ENCODE measurements around the gene RNF149.
"Not testable (repeated sequence)": the region's sequence is repeated elsewhere in the genome, so short reads cannot be mapped to it uniquely, and the experiment has no call there.

The RNF149 gene

DNA sequence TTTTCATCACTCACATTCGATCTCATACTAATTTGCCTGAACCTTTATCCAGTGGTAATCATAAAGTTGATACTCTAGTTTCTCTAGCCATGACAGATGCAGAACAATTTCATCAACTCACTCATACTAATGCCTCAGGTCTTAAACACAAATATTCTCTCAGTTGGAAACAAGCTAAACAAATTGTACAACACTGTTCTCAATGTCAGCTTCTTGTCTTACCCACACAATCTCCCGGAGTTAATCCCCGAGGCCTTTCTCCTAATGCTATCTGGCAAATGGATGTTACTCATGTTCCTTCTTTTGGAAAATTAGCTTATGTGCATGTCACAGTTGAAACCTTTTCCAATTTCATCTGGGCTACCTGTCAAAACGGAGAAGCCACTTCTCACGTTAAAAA is 67.3 kb downstream of the RNF149 start:
- DNase-seq (ENCODE audit: low read depth in 2 of 2), result no peak
- TF ChIP-seq, protein P1, sequence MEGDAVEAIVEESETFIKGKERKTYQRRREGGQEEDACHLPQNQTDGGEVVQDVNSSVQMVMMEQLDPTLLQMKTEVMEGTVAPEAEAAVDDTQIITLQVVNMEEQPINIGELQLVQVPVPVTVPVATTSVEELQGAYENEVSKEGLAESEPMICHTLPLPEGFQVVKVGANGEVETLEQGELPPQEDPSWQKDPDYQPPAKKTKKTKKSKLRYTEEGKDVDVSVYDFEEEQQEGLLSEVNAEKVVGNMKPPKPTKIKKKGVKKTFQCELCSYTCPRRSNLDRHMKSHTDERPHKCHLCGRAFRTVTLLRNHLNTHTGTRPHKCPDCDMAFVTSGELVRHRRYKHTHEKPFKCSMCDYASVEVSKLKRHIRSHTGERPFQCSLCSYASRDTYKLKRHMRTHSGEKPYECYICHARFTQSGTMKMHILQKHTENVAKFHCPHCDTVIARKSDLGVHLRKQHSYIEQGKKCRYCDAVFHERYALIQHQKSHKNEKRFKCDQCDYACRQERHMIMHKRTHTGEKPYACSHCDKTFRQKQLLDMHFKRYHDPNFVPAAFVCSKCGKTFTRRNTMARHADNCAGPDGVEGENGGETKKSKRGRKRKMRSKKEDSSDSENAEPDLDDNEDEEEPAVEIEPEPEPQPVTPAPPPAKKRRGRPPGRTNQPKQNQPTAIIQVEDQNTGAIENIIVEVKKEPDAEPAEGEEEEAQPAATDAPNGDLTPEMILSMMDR (IDR thresholded peaks at IDR 0.05; ENCODE audit: low read depth, low read length), result no peak
- no peak overlapping the region for H3K4me3 ChIP-seq (replicated peaks in 1 of 2; ENCODE audit: low read depth in 2 of 2, low read length in 2 of 2)

DNA sequence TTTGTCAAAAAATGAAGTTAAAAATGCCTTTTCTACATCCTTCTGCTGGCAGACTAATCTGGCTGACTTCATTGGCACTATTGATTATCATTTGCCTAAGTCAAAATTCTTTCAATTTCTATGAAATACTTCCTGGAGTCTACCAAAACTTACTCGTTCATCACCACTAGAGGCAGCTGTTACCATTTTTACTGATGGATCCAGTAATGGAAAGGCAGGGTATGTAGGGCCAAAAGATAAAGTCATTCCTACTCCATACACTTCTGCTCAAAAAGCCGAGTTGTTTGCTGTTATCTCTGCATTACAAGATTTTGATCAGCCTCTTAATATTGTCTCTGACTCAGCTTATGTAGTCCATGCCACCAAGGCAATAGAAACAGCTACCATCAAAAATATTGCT is 67.8 kb downstream of the RNF149 start:
- TF ChIP-seq, protein P1 (IDR thresholded peaks at IDR 0.05; ENCODE audit: low read depth, low read length), result peak; percentile 56
- peak; percentile 28 to 39 for DNase-seq (ENCODE audit: low read depth in 2 of 2)
- H3K4me3 ChIP-seq (replicated peaks in 1 of 2; ENCODE audit: low read depth in 2 of 2, low read length in 2 of 2), result not testable (repeated sequence)

DNA sequence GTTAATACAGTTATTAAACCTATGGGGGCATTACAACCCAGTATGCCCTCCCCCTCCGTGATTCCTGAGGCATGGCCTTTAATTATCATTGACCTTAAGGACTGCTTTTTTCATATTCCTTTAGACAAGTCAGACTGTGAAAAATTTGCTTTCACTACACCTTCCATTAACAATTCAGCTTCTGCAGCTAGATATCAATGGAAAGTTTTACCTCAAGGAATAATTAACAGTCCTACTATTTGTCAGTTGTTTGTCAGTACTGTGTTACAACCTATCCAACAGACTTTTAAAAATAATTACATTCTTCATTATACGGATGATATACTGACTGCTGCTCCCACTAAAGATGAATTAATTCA is 68.8 kb downstream of the RNF149 start:
- not testable (repeated sequence) for DNase-seq (ENCODE audit: low read depth in 2 of 2); H3K4me3 ChIP-seq (replicated peaks in 1 of 2; ENCODE audit: low read depth in 2 of 2, low read length in 2 of 2)

DNA sequence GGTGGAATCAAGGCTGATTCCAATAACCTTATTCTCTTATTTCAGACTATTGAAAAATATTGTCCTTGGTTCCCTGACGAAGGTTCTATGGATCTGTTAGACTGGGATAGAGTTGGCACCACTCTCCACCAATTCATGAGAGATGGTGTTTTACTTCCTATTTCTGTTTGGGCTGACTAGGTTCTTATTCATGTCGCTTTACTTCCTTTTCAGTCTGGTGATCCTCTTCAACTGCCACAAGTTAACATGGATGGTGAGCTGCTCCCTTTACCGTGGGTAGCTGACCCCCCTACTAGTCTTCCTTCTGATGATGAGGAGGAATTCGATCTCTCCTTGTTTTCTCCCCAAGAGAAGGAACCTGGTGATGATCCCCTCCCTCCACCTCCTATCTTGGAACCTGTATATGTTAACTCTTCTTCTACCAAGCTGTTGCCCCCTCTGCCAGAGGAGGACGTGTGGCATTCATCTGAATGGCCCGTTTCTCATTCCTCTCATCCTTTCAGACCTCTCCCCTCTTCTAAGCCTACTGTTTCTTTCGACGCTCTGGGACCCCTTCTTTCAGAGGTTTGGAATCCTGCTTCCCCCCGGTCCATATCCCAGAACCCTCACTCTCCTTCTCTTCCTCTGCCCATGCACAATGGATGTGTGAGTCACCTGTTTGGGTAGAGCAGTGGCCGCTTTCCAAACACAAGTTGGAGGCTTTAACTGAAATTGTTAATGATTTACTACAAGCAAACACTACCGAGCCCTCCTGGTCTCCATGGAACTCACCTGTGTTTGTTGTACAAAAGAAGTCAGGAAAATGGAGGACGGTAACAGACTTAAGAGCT is 69.4 kb downstream of the RNF149 start:
- DNase-seq (ENCODE audit: low read depth in 2 of 2), result no peak
- H3K4me3 ChIP-seq (replicated peaks in 1 of 2; ENCODE audit: low read depth in 2 of 2, low read length in 2 of 2), result no peak overlapping the region
- TF ChIP-seq, protein P1 (IDR thresholded peaks at IDR 0.05; ENCODE audit: low read depth, low read length), result no peak

DNA sequence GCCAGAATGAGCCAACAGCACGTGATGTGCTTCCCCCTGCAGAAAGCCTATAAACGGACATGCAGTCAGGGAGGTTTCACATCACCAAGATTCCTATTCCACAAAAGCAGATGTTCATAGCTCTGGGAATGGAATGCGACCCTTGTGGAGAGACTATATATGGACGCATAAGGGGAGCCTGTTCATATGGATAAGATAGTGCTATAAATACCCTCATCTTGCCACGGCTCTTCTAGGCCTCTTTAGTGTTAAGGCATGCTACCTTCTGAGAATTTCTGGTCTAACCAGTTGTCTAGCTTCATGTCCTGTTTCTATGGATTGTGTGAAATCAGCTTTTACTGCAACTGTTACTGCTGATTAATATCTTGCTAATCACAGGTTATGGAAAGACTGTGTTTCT is 70.6 kb downstream of the RNF149 start:
- not testable (repeated sequence) for H3K4me3 ChIP-seq (replicated peaks in 1 of 2; ENCODE audit: low read depth in 2 of 2, low read length in 2 of 2); DNase-seq (ENCODE audit: low read depth in 2 of 2)

DNA sequence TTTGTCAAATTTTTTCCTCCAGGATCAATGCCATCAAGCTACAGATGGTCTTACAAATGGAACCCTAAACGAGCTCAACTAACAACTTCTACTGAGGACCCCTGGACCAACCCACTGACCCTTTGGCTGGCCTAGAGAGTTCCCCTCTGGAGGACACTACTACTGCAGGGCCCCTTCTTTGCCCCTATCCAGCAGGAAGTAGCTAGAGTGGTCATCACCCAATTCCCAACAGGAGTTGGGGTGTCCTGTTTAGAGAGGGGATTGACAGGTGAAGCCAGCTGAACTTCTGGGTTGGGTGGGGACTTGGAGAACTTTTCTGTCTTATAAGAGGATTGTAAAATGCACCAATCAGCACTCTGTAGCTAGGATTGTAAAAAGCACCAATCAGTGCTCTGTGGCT is 72.5 kb downstream of the RNF149 start:
- DNase-seq (ENCODE audit: low read depth in 2 of 2); H3K4me3 ChIP-seq (replicated peaks in 1 of 2; ENCODE audit: low read depth in 2 of 2, low read length in 2 of 2): not testable (repeated sequence)

DNA sequence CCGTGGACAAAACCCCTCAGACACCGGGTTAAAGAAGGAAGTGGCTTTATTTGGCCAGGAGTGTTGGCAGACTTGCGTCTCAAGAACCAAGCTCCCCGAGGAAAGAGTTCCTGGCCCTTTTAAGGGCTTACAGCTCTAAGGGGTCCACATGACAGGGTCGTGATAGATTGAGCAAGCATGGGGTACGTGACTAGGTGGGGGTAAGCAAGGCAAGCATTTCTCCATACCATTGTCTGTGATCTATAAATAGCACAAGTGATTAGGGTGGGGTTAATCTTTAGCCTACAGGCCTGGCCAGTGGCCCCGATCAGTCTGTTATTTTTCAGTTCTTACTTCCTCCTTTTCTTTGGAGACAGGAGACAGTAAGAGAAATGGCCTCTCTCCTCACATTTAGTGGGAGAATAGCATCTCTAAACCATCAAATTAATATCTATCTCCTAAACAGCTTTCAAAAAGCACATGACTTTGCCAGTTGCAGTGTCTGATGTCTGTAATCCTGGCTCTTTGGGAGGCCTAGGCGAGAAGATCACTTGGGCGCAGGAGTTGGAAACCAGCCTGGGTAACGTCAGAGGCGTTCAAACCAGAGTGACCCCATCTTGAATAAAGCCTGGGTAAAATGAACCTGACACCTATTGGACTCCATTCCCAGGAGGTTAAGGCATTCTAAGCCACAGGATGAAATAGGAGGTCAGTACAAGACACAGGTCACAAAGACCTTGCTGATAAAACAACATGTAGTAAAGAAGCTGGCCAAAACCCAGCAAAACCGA is 74.1 kb downstream of the RNF149 start:
- DNase-seq (ENCODE audit: low read depth in 2 of 2), result no peak
- no peak overlapping the region for H3K4me3 ChIP-seq (replicated peaks in 1 of 2; ENCODE audit: low read depth in 2 of 2, low read length in 2 of 2)
- TF ChIP-seq, protein P1 (IDR thresholded peaks at IDR 0.05; ENCODE audit: low read depth, low read length), result no peak

DNA sequence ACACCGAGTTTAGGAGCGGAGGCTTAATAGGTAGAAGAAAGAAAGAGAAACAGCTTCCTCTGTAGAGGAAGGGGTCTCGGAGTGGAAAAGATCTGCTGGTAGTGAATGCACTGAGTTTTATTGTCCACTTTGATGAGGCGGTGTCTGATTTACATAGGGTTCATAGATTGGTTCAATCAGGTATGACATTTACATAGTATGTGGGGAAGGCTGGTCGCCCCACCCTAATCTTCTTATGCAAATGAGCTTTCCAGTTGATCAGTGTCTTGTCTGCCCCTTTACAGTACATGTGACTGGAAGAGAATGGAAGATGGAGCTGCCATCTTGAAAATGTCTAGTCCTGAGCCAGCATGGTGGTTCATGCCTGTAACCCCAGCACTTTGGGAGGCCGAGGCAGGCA is 75.7 kb downstream of the RNF149 start:
- no peak overlapping the region for H3K4me3 ChIP-seq (replicated peaks in 1 of 2; ENCODE audit: low read depth in 2 of 2, low read length in 2 of 2)
- no peak for DNase-seq (ENCODE audit: low read depth in 2 of 2)
- TF ChIP-seq, protein P1 (IDR thresholded peaks at IDR 0.05; ENCODE audit: low read depth, low read length), result no peak
